GM12892 (cell line): ENCODE data around the gene MARK3.

Experiments used
- POLR2A ChIP-seq: IDR thresholded peaks from 2 replicates; pipeline ENCODE4 v1.6.1; 2011; ENCODE audit warnings: low read depth, low read length, control low read depth
- POLR2AphosphoS5 ChIP-seq: IDR thresholded peaks from 2 replicates; pipeline ENCODE4 v1.6.1; 2011; ENCODE audit warnings: low read depth, low read length, control low read depth
- TAF1 ChIP-seq: IDR thresholded peaks from 2 replicates; pipeline ENCODE4 v1.6.1; 2011; ENCODE audit warnings: low read depth, mild to moderate bottlenecking, control low read depth, low read length, borderline replicate concordance

DNA sequence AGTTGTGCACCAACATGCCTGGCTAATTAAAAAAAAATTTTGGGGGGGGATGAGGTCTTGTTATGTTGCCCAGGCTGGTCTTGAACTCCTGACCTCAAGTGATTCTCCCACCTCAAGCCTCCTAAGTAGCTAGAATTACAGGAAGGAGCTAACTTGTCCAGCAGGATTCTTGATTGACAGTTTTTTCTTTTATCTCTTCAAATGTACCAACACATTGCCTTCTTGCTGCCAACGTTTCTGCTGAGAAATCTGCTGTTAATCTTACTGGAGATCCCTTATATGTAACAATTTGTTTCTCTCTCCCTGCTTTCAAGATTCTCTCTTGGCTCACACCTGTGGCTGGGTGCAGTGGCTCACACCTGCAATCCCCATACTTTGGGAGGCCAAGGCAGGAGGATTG is 22.4 kb upstream of the MARK3 start:
- no peak for TF ChIP-seq POLR2A
- TF ChIP-seq TAF1: no peak
- no peak for TF ChIP-seq POLR2AphosphoS5
